Measurements from ENCODE around the gene INPP4A.
"Not testable (repeated sequence)": the region's sequence is repeated elsewhere in the genome, so short reads cannot be mapped to it uniquely, and the experiment has no call there.

INPP4A gene

GRCh38 chr2:98444436-98445176 is at the start of gene INPP4A:
Gene INPP4A, plus strand, starts transcription at chr2:98444858. Its CDS starts 75,191 bp downstream, at chr2:98520049.
- DNase-seq (ENCODE audit: low read depth) = no peak

- no peak for DNase-seq (ENCODE audit: low read depth)
These were observed 48.7 kb upstream of the INPP4A start for GRCh38 chr2:98395977-98396376.

GRCh38 chr2:98396745-98397355 is 47.8 kb upstream of the INPP4A start:
- no peak for DNase-seq (ENCODE audit: low read depth)

GRCh38 chr2:98399140-98399539 is 45.5 kb upstream of the INPP4A start:
- DNase-seq (ENCODE audit: low read depth) = no peak

GRCh38 chr2:98403878-98404277 is 40.8 kb upstream of the INPP4A start:
- DNase-seq (ENCODE audit: low read depth) = no peak

GRCh38 chr2:98404556-98405250 is 40.0 kb upstream of the INPP4A start:
- no peak for DNase-seq (ENCODE audit: low read depth)

GRCh38 chr2:98405301-98405700 is 39.4 kb upstream of the INPP4A start:
- DNase-seq (ENCODE audit: low read depth) = no peak

GRCh38 chr2:98408155-98408554 is 36.5 kb upstream of the INPP4A start:
- no peak for DNase-seq (ENCODE audit: low read depth)

GRCh38 chr2:98412751-98413458 is 31.8 kb upstream of the INPP4A start:
- peak; percentile 25 for DNase-seq (ENCODE audit: low read depth)

- DNase-seq (ENCODE audit: low read depth) = not testable (repeated sequence)
These were observed 30.4 kb upstream of the INPP4A start for GRCh38 chr2:98414246-98414645.

- DNase-seq (ENCODE audit: low read depth) = not testable (repeated sequence)
These were observed 28.9 kb upstream of the INPP4A start for GRCh38 chr2:98415719-98416248.

- no peak for DNase-seq (ENCODE audit: low read depth)
These were observed 28.1 kb upstream of the INPP4A start for GRCh38 chr2:98416383-98417159.

- DNase-seq (ENCODE audit: low read depth) = no peak
These were observed 25.1 kb upstream of the INPP4A start for GRCh38 chr2:98419544-98419943.

- DNase-seq (ENCODE audit: low read depth) = no peak
These were observed 24.5 kb upstream of the INPP4A start for GRCh38 chr2:98419977-98420725.

- no peak for DNase-seq (ENCODE audit: low read depth)
These were observed 22.2 kb upstream of the INPP4A start for GRCh38 chr2:98422449-98422848.

GRCh38 chr2:98426771-98427170 is 17.9 kb upstream of the INPP4A start:
- DNase-seq (ENCODE audit: low read depth) = no peak

- no peak for DNase-seq (ENCODE audit: low read depth)
These were observed 12.5 kb upstream of the INPP4A start for GRCh38 chr2:98432145-98432544.

GRCh38 chr2:98433363-98433964 is 11.2 kb upstream of the INPP4A start:
- DNase-seq (ENCODE audit: low read depth) = no peak

GRCh38 chr2:98434492-98434891 is 10.2 kb upstream of the INPP4A start:
- no peak for DNase-seq (ENCODE audit: low read depth)

GRCh38 chr2:98435670-98436069 is 9.0 kb upstream of the INPP4A start:
- DNase-seq (ENCODE audit: low read depth) = not testable (repeated sequence)

Data from CMK (cell line).